Activated CD4-positive, alpha-beta T cell treated with anti-CD3 and anti-CD28 coated beads, Interleukin-2, Interleukin-6, amounts not matched to agents 100 ng/mL and 50 ng/mL, durations not matched to agents 16 hours and 8 hours (primary cell): ENCODE measurements around the gene PTTG1IP.
"Not testable (repeated sequence)": the region's sequence is repeated elsewhere in the genome, so short reads cannot be mapped to it uniquely, and the experiment has no call there.

ENCODE experiments used
- DNase-seq: peaks from one replicate; pipeline ENCODE4 v3.0.0-alpha.2; 2020

Gene PTTG1IP

GRCh38 chr21:44879238-44879637 lies 5.7 kb upstream of the PTTG1IP start:
- not testable (repeated sequence) for DNase-seq

DNA sequence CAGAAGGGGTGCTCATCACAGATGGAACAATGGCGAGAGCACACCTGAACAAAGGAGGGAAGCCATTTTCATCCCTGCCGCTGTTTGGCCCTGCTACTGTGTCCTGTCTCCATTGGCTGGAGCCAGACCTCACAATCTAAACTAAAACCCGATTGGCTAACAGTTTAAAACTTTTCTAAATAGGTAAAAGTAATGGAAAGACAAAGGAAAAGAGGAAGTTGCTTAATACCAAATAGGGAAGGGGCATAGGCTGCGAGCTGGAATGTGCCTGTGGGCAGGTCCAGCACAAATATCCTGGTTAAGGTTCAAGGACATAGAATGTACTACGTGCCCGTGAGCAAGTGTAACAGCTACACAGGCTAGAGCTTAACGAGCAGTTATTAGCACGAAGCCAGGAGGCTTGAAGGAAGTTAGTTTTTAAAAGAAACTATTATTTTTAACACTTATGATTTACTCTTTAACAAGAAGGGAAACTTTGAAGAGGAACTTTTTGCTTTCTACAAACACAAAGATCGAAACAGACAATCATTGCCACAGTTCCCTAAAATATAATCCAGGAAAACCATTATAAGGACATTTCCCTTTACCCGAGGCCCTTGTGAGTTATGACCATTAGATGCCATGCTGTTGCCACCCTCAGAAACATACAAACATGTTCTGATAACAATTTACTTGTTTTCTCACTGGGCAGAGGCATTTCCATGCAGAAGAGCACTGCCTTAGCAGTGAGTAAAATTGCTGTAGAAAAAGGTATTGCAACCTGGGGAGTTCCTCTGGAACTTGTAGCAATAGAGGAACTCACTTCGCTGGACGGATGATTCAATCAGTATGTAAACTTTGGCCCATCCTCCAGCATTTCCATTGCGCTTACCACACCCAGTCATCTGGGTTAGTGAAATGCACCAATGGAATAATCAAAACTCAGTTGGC lies 4.8 kb upstream of the PTTG1IP start:
- no peak for DNase-seq

DNA sequence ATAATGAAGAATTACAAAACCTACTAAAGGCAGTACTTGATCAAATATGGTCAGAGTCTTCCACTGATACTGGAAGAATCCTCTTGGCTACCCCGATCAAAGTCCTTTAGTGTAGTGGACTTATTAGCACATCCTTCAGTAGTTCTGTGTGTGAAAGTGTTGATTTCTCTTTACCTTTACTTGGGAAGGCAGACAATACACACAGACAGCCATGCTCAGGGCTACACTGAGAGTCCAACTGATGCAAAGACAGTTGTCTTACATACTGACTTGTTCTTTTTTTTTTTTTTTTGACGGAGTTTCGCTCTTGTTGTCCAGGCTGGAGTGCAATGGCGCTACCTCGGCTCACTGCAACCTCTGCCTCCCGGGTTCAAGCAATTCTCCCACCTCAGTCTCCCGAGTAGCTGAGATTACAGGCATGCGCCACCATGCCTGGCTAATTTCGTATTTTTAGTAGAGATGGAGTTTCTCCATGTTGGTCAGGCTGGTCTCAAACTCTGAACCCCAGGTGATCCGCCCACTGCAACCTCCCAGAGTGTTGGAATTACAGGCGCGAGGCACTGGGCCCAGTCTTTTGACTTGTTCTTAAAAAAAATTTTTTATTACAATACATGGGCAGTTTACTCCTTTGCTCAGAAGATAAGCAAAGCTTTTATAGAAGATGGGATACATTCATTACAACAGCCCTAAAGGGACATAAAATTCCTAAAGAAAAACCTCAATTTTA lies 3.5 kb upstream of the PTTG1IP start:
- DNase-seq = no peak

DNA sequence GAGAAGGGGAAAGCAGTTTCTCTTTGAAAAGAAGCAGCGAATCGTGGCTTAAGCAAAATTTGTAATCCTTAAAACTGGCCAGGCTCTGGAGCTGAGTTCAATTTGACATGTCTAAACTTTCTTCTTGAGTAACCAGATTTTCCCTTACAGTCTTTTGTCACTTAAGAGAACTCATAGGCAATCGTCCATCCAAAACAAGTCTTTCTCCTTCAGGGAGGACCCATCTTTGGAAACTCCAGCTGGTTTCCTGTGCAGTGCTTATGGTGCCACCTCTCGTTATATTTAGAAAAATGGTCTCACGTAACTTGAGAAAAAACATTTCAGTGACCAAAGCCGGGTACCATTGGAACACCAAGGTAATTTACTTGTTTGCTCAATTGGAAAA lies 1.8 kb upstream of the PTTG1IP start:
- DNase-seq = peak; percentile 51

DNA sequence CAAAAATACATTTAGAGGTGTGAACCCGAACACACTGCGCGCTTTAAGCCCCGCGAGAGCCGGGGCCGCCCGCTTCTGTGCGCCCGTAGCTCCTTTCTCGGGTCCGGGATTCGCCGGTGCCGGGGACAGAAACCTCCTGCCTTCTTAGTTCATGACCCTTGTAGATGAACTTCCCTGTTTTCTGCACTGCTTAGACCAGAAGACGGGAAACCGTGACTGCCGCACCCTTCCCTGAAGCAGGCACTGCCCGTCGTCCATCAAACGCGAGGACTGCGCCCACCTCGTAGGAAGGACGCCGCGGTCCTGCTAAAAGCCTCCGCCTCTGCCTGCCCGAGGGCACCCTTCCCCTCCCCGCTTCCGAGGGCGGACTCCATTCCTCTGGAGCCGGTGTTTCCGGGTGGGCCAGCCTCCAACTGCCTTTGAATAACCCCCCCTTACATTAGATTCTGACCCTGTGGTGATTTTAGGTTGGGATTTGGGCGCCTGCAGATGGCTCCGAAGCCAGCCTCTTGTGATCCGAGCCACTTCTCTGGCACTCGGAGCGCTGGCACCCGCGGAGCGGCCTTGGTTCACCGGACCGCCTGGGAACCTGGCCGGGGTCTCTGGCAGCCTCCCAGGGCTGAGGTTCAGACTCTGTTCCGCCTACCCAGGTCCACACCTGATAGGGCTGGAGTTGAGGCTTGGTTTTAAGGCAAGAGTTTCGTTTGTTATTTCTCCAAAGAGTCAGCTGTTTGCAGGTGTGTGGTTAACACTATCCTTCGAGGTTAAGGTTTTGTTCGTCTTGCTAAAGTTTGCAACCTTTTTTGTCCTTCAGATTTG lies 1.2 kb upstream of the PTTG1IP start:
- peak; percentile 43 for DNase-seq

DNA sequence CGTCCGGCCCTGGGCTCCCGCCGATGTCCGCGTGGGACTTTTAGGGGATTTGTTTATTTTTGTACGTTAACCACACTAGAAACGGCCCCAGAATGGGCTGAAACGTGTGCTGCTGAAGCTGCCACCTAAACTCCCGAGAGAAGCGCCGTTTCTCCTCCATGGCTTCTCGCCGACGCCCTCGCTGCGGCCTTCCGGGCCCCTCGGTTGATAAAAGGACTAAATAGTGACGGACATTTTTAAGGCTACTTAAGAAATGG lies 678 bp upstream of the PTTG1IP start:
- no peak for DNase-seq

GRCh38 chr21:44872649-44873355 lies 688 bp downstream of the PTTG1IP start:
- DNase-seq = no peak

DNA sequence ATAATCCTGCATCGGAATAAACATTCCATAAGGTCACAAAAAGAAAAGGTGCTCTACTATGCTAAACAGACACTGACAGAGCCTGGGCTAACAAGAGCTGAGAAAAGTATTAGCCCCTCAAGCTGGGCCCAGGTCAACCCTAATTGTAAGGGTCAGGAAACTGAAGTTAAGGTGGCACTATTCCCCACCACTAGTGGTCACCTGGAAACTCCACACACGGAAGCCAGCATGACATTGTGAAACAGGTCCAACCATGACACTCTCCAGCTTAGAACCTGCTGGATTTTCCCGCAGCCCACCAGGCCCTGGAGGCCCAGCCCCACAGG lies 1.2 kb downstream of the PTTG1IP start:
- DNase-seq = no peak

DNA sequence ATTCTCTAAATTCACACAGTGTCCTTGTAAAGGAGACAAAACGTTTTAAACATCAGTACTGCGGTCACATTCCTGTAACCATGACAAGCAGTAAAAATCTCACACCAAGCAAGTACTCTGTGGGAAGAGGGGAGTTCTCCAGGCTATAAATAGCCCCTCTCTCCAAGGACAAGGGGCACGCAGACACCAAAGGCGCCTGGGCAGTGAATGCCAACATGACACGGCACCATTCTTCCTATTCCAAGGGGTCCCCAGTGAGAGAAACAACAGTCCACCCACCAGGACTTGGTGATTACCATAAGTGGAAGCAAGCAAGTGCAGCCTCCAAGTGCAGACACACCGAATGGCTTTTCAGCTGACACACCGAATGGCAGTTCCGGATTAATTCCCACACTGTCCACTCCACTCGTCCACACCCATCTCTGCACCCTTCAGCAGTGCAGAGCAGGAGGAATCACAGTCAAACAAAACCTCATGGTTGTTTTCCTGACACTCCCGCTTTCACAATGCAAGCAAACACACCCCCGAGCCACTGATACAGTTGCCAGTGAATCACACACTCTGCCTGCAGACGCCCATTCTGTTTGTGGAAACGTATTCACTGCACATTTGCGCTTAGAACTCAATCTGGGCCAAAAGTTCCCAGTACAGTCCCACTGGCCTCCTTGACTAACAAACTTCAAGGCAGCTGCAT lies 1.8 kb downstream of the PTTG1IP start:
- no peak for DNase-seq

DNA sequence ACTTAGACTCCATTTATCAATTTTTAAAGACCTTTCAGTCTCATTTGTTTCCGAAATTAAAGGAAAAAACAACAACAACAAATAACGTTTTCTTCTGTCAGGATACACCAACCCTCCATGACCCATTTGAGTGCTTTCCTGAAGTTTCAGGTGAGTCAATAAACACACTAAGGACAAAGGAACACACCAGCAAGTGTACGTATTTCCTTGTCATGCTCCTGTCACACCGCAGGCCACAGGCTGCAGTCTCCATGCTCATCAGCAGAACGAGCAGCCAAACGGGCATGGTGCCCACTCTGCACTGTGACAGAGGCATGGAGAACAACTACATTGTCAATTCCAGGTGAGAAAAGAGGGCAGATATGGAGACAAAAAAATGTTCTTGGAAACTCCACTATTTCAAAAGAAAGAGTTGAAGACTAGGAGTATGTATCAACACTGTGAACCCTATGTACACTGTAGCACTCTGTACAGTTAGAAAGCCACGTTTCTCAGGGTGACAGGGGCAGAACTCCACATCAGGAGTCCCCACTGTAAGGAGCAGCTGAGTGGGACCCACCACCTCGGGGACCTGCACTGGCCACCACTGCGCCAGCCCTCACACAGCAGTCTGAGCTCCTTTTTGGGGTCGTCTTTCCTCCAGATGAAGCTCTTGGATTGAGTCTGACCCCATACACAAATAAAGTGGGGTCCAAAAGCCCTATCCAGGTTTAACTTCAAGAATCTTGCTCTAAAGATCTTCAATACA lies 2.6 kb downstream of the PTTG1IP start:
- DNase-seq = no peak

DNA sequence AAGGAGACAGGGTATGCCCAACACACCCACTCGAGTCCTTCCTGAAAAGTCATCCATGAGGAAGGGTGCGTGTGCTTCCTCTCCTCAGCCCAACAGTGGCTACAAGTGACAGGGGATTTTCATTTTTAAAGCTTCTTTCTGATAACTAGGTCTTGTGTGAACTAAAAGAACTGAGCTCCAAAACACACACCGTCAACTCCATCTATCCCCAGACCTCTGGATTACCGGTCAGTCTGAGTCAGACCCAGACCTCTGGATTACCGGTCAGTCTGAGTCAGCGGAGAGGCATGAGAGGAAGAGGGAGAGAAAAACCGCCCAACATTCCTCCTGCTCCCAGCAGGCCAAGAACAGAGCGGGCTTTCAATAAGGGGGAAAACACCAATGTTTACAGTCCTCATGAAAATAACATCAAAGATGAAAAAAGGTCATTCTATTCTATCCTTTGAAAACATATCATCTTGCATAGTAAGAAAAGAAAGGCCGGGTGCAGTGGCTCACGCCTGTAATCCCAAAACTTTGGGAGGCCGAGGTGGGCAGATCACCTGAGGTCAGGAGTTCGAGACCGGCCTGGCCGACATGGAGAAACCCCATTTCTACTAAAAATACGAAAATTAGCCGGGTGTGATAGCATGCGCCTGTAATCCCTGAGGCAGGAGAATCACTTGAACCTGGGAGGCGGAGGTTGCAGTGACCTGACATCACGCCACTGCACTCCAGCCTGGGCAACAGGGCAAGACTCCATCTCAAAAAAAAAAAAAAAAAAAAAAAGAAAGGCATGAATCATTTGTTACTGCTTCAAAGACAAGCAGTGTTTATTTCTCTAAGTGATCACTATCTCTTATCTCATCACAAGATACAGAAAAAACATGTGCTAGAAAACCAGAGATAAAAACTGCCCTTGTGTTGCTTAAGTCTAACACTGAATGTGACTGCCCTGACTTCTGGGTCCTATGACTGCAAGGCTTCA lies 3.4 kb downstream of the PTTG1IP start:
- peak; percentile 29 for DNase-seq

- no peak for DNase-seq
Observed at GRCh38 chr21:44868707-44869106, 4.8 kb downstream of the PTTG1IP start.

DNA sequence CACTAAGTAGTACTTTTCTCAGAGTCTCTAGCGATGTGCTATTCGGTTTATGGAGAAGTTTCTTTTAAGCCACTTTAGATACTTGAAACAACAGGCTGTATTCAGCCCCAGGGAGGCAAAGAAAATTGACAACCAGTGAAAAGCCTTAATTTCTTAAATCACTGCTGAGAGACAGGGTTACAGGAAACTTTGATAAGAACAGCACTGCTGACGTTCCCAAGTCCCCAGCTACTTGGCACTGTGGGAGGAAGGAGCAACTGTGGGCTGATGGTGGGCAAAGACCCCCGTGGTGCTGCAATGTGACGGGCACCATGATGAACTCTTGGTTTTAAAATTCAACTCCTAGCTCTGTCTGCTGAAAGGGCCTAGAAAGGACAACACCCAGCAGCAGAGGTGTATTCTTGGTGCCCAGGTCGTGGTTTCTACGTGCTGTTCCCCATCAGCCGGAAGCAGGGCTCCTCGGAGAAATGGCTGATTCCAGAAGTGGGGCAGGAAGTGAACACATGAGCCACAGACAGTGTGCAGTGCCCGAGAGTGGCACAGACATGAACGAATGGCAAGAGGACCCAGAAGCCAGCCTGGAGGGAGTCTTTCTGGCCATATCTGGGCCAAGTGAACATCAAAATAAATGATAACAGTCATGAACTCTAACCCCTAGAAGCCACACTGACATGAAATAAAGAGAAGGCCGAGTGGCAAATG lies 5.3 kb downstream of the PTTG1IP start:
- DNase-seq = peak; percentile 72

- DNase-seq = no peak
Observed at GRCh38 chr21:44867464-44867863, 6.0 kb downstream of the PTTG1IP start.

- no peak for DNase-seq
Observed at GRCh38 chr21:44866780-44867179, 6.7 kb downstream of the PTTG1IP start.

DNA sequence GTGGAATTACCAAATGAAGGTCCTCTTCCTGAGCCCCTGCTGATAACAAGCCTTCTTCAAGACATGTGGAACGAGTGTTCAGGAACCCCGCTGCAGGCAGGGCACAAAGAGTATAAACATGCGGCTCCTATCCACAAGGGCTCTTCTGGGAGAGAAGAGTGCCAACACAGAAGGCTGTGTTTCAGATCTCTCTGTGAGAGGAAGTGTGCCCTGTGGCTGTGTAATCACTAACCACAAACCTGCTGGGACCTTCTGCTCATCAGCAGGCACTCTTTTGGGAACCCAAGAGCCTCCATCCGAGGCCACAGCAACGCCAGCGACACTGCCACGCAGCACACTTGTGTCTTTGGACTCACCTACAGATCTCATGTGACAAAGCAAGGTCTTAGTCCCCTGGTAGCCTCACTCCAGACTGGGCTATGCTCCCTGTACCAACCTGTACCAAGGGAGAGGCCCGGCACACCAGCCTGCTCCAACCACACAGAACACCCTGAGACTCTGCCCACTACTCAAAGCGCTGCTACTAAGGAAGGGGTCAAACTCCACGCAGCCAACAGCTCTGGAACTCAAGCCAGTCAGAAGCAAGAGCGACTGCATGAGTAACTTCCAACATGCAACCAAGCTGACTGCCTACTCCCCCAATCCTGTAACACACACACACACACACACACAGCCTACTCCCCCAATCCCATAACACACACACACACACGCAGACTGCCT lies 7.8 kb downstream of the PTTG1IP start:
- peak; percentile 58 for DNase-seq

DNA sequence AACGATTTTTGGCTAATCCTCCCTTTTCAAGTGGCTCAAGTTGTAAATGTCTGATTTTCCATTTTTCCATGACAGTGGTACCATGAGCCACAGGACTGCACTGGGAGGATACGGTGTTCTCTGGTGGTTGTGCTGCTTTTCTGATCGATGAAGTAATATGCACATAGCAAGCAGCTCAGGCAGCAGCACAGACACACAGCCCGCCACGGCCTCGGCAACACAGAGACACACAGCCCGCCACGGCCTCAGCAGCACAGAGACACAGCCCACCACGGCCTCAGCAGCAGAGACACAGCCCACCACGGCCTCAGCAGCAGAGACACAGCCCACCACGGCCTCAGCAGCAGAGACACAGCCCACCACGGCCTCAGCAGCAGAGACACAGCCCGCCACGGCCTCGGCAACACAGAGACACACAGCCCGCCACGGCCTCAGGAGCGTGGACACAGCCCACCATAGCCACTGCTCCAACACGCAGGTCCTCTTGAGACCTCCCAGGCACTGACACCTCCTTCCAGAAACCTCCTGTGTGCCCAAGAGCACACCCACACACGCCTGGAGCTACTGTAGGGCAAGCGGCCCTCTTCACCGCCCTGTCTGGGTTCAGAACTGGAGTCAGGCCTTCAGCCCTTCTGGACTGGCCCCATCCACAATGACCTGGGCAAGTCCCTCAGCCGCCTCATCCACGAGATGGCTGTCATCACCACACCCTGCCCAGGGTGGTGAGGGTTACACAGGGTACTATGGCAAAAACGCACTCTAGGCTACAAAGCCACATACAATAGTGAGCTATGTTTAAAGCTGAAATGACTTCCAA lies 10.4 kb downstream of the PTTG1IP start:
- DNase-seq = no peak

DNA sequence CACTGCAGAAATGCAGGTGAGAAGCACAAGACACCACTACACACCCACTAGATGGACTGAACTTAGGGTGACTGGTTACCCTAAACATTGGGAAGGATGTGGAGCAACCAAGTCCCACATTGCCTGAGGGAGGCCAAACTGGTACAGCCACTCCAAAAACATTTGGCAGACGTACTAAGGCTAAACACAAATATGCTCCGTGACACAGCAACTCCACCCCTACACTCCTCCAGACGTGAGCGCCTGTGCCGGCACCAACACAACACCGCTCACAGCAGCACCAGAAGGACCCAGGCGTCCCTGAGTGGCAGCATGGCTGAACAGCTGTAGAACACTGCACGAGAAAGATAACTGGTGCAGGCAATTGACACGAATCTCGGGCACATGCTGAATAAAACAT lies 14.7 kb downstream of the PTTG1IP start:
- DNase-seq = no peak
